Testis (tissue), 3 donors: ENCODE data around the gene CBFA2T3. TPM values are rescaled to one million over a fixed set of nuclear protein-coding genes. Genes with fewer than 3 reads are reported as not detected.

Experiments used
- DNase-seq: peaks from one replicate; pipeline ENCODE4 v3.0.0-alpha.2; 2019
- H3K27ac ChIP-seq, 2 donors: fragments of 200-600 bp; sonication (generic); one replicate each; pipeline ENCODE4 v1.5.1; 2019
- H3K27me3 ChIP-seq: fragments of 200-600 bp; sonication (generic); one replicate; pipeline ENCODE4 v1.5.1; 2019
- H3K36me3 ChIP-seq: fragments of 200-600 bp; sonication (generic); one replicate; pipeline ENCODE4 v1.5.1; 2017; ENCODE audit warnings: low read depth; ENCODE audit errors: missing control alignments
- H3K4me1 ChIP-seq: fragments of 200-600 bp; sonication (generic); one replicate; pipeline ENCODE4 v1.5.1; 2019
- H3K4me3 ChIP-seq, 2 donors: fragments of 200-600 bp; sonication (generic); one replicate each; pipeline ENCODE4 v1.5.1; 2017 to 2019
- H3K9me3 ChIP-seq: fragments of 200-600 bp; sonication (generic); one replicate; pipeline ENCODE4 v1.5.1; 2017
- POLR2A ChIP-seq: fragments of 450-650 bp; IDR thresholded peaks from one replicate; pipeline ENCODE4 v1.6.1; 2017; ENCODE audit warnings: antibody characterized with exemption, mild to moderate bottlenecking, moderate library complexity
- WGBS, 2 donors: methylation state at CpG; one replicate each; pipeline ENCODE4 v1.1.5; 2018; 5-methylcytosine and 5-hydroxymethylcytosine counted together
- intact Hi-C: fragments of 100-400 bp; cut with DNase I; formaldehyde crosslinking; loops from one replicate; pipeline ENCODE4 v1.15.1; 2023; ENCODE audit warnings: low total_unique reads
- polyA plus RNA-seq: library from polyadenylated mRNA; stranded (reverse); fragments of 350-450 nt; fragmentation: Illumina TruSeq; extraction: RNeasy Lipid Tissue Mini Kit (QIAGEN cat#74804); gene quantifications from one replicate; pipeline ENCODE4 v1.2.3, GENCODE V29; 2014; ENCODE audit warnings: low read depth, low replicate concordance; ENCODE audit not compliant: insufficient read depth
- total RNA-seq, 2 donors: library from RNA; depleted of rRNA; stranded (reverse); fragments of >200 nt; gene quantifications; one replicate each; pipeline ENCODE4 v1.2.3, GENCODE V29; 2016
- TF ChIP-seq, protein P1 (sequence below), 3 experiments: fragments of 450-650 bp in 2 of 3; fragments of 200-600 bp in 1 of 3; sonication (generic) in 1 of 3; IDR thresholded peaks; one replicate each; pipeline ENCODE4 v1.5.1; 2016 to 2019; ENCODE audit warnings: antibody characterized with exemption in 3 of 3, mild to moderate bottlenecking in 2 of 3, moderate library complexity in 1 of 3

Gene CBFA2T3
- total and polyA plus RNA-seq, 3 donors from 2014 or later = 7.1 to 11.9 (median 9.2) TPM

DNA sequence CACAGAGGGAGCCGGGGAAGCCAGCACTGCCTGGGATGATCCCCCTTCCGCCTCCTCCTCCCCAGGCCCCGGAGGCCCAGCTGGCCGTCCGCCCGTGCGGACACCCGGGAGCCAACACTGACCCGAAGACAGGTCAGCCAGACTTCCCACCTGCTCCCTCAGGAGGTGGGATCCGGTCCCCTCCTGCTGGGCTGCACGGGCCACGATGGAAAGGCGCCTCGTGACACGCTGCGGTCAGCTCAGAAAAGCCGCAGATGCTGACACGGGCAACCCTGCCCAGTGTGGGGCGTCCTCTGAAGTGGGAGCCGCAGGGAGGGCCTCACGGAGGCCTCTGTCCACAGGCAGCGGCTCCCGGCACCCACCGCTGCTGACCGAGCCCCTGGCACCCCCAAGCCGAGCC lies 49.3 kb downstream of the CBFA2T3 start:
- Histone ChIP-seq H3K4me3 (no peak overlapping the region), H3K4me1 (peaks cover 5% of the 10 kb centered on the region), H3K36me3 (no peaks in the 10 kb centered on the region), H3K27me3 (no peaks in the 10 kb centered on the region), H3K27ac (no peak overlapping the region), H3K9me3 (no peaks in the 10 kb centered on the region)
- no peak for DNase-seq
- WGBS, 2 donors = 95 to 100% methylated on average over 1 to 13 of the region's 26 CpGs
- TF ChIP-seq, protein P1, sequence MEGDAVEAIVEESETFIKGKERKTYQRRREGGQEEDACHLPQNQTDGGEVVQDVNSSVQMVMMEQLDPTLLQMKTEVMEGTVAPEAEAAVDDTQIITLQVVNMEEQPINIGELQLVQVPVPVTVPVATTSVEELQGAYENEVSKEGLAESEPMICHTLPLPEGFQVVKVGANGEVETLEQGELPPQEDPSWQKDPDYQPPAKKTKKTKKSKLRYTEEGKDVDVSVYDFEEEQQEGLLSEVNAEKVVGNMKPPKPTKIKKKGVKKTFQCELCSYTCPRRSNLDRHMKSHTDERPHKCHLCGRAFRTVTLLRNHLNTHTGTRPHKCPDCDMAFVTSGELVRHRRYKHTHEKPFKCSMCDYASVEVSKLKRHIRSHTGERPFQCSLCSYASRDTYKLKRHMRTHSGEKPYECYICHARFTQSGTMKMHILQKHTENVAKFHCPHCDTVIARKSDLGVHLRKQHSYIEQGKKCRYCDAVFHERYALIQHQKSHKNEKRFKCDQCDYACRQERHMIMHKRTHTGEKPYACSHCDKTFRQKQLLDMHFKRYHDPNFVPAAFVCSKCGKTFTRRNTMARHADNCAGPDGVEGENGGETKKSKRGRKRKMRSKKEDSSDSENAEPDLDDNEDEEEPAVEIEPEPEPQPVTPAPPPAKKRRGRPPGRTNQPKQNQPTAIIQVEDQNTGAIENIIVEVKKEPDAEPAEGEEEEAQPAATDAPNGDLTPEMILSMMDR (IDR thresholded peaks at IDR 0.05) = no peak
- no peak for TF ChIP-seq POLR2A
- intact Hi-C loops = no loop called here

DNA sequence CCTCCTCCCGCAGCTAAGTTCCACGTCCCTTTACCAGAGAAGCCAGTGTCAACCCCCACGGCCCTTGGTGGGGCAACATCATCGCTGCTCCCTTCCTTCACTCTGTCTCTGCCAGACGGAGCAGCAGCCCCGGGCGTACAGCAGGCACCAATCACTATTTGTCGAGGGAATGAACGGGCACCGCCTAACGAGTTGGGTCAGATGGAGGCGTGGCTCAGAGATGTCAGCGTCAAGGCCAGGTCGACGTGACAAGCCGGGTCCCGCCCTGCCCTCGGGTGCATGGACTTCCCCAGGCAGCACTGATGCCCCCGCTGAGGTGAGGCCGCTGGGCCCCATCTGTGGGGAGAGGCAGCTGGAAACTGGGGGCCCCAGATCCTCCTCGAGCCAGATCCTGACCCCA lies 50.0 kb downstream of the CBFA2T3 start:
- no peak overlapping the region for H3K27ac ChIP-seq
- H3K4me1 ChIP-seq = peaks cover 5% of the 10 kb centered on the region
- intact Hi-C loops = no loop called here
- DNase-seq = no peak
- H3K4me3 ChIP-seq = no peak overlapping the region
- no peaks in the 10 kb centered on the region for H3K27me3 ChIP-seq
- H3K36me3 ChIP-seq = no peaks in the 10 kb centered on the region
- no peaks in the 10 kb centered on the region for H3K9me3 ChIP-seq
- WGBS, 2 donors = 67 to 77% methylated on average over 18 to 21 of the region's 21 CpGs
- TF ChIP-seq, protein P1 (IDR thresholded peaks at IDR 0.05) = no peak
- TF ChIP-seq POLR2A = no peak

DNA sequence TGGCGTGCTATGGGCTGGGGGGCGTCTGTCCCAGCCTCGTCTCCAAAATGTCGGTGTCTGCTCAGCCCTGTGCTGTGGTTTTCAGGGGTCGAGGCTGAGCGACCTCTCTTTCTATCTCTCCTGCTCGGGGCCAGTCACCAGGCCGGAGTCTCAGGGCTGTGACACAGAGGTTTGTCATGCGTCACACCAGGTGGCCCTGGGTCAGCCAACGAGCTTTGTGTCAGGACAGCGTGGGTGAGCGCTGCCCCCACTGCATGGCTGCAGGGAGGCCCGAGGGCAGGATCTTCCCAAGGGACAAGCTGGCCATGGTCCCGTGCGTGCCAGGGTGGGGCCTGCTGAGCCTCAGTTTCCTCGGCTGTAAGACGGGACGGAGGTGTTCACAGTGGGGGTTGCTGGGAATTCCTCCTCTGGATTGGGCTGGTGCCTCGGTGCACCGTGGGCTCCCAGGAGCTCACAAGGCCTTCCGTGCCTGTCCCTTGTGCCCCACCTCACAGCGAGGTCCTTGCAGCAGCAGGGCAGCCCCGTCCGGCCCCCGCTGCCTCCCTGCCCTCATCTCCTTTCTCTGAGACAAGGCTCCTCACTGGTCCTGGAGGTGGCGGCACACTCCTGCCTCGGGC lies 50.5 kb downstream of the CBFA2T3 start:
- TF ChIP-seq, protein P1 (IDR thresholded peaks at IDR 0.05) = no peak
- no peak for TF ChIP-seq POLR2A
- 80 to 91% methylated on average over 3 to 27 of the region's 27 CpGs for WGBS, 2 donors
- intact Hi-C loops = no loop called here

DNA sequence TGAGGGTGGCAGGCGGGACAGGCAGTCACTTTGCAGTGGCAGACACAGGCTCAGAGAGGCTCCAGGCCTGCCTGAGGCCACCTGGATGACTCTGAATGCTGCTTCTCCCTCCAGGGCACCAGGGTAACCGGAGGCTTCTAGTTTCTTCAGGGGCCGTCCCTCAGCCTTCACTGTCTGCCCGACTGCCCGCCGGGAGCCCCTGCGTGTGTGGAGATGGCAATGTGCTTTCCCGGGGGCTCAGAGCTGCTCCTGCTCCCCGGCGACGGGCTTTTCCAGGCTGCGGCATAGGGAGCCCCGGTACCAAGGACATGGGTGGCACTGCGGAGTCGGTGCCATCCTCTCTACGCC lies 51.5 kb downstream of the CBFA2T3 start:
- H3K27ac ChIP-seq = no peak overlapping the region
- no peak for TF ChIP-seq POLR2A
- TF ChIP-seq, protein P1 (IDR thresholded peaks at IDR 0.05) = no peak
- H3K4me3 ChIP-seq = no peak overlapping the region
- no peaks in the 10 kb centered on the region for H3K36me3 ChIP-seq
- intact Hi-C loops = no loop called here
- H3K4me1 ChIP-seq = peaks cover 11% of the 10 kb centered on the region
- H3K27me3 ChIP-seq = no peaks in the 10 kb centered on the region
- WGBS, 2 donors = 85 to 95% methylated on average over 9 to 16 of the region's 16 CpGs
- H3K9me3 ChIP-seq = no peaks in the 10 kb centered on the region
- no peak for DNase-seq

More for the DNA sequence above, 50.5 kb downstream of the CBFA2T3 start:
- Histone ChIP-seq H3K36me3 (no peaks in the 10 kb centered on the region), H3K4me1 (peaks cover 5% of the 10 kb centered on the region), H3K27ac (no peak overlapping the region), H3K9me3 (no peaks in the 10 kb centered on the region), H3K27me3 (no peaks in the 10 kb centered on the region), H3K4me3 (no peak overlapping the region)
- DNase-seq = no peak
